HCT116 (cell line): ENCODE data around the gene PDE9A. TPM values are rescaled to one million over a fixed set of nuclear protein-coding genes. Genes with fewer than 3 reads are reported as not detected.

Experiments
- ATAC-seq: fragments of 200-7000 bp; cut with Tn5 transposase; 2 replicates; pipeline ENCODE4 v1.9.1; 2020; ENCODE audit warnings: mild to moderate bottlenecking, moderate library complexity
- BruUV-seq: library from RNA; stranded (reverse); fragments of 400-500 nt; replicated peaks from 2 replicates; lab custom pipeline; 2021; lab: Mats Ljungman, UMichigan
- CTCF ChIA-PET: fragments of 300-600 bp; sonication (Branson Sonifier 250); formaldehyde crosslinking; loops from one replicate; lab custom pipeline; 2021; ENCODE audit warnings: antibody characterized with exemption; lab: Charles Lee
- POLR2A ChIA-PET: fragments of 300-600, 350-600 bp; sonication (Branson Sonifier 250); formaldehyde crosslinking; loops from one replicate; lab custom pipeline; 2021; ENCODE audit warnings: antibody characterized with exemption; lab: Charles Lee
- RAD21 ChIA-PET, 2 experiments: fragments of 300-600 bp; sonication (Branson Sonifier 250); formaldehyde crosslinking; loops; one replicate each; lab custom pipeline; 2023; ENCODE audit warnings: low total read pairs in 2 of 2; ENCODE audit not compliant: uncharacterized antibody in 2 of 2, unreplicated experiment in 2 of 2, low non-redundant PET in 1 of 2; lab: Charles Lee
- DNase-seq: peaks from one replicate; pipeline ENCODE4 v3.0.0-alpha.2; 2010; ENCODE audit warnings: low read depth, low spot score
- H2AFZ ChIP-seq: fragments of 200-600 bp; shearing (Covaris generic), sonication (generic); 2 replicates; pipeline ENCODE4 v1.6.1; 2017; ENCODE audit warnings: low read depth, mixed run types, mixed read lengths, antibody characterized with exemption, low read length; ENCODE audit not compliant: poor library complexity, severe bottlenecking
- H3K27ac ChIP-seq: 2 replicates; pipeline ENCODE4 v1.5.1; 2012; ENCODE audit warnings: low read depth, low read length
- H3K27me3 ChIP-seq: fragments of 200-600 bp; sonication (generic); 2 replicates; pipeline ENCODE4 v1.6.1; 2016; ENCODE audit warnings: mixed run types, low read length, mixed read lengths; ENCODE audit not compliant: insufficient read depth
- H3K36me3 ChIP-seq, 2 experiments: fragments of 200-500 bp in 1 of 2; fragments of 200-600 bp in 1 of 2; sonication (Bioruptor generic) in 1 of 2; sonication (generic) in 1 of 2; 2 replicates each; pipeline versions ENCODE4 v1.5.1 to v1.6.1; 2014 to 2016; ENCODE audit warnings: low read length in 2 of 2, inconsistent platforms in 1 of 2, mixed read lengths in 1 of 2, mixed run types in 1 of 2; ENCODE audit not compliant: insufficient read depth in 2 of 2, control insufficient read depth in 1 of 2
- H3K4me1 ChIP-seq, 2 experiments: fragments of 200-600 bp in 1 of 2; sonication (generic) in 1 of 2; 2 replicates each; pipeline versions ENCODE4 v1.5.1 to v1.6.1; 2012 to 2017; ENCODE audit warnings: low read length in 2 of 2, inconsistent platforms in 1 of 2, mild to moderate bottlenecking in 1 of 2, mixed read lengths in 1 of 2, mixed run types in 1 of 2, moderate library complexity in 1 of 2; ENCODE audit not compliant: insufficient read depth in 2 of 2, control insufficient read depth in 1 of 2
- H3K4me2 ChIP-seq: fragments of 200-600 bp; sonication (generic); 2 replicates; pipeline ENCODE4 v1.6.1; 2017; ENCODE audit warnings: mixed run types, low read length, mixed read lengths
- H3K4me3 ChIP-seq, 2 experiments: fragments of 200-600 bp in 1 of 2; sonication (generic) in 1 of 2; replicated peaks in 1 of 2; 2 replicates each; pipeline ENCODE4 v1.5.1; 2011 to 2016; ENCODE audit warnings: low read length in 2 of 2, control low read depth in 1 of 2, low read depth in 1 of 2, mild to moderate bottlenecking in 1 of 2, mixed read lengths in 1 of 2, mixed run types in 1 of 2
- H3K79me2 ChIP-seq: fragments of 200-600 bp; sonication (generic); 2 replicates; pipeline ENCODE4 v1.6.1; 2017; ENCODE audit warnings: mild to moderate bottlenecking, mixed run types, low read length, moderate library complexity, mixed read lengths; ENCODE audit not compliant: insufficient read depth
- H3K9ac ChIP-seq: fragments of 200-600 bp; sonication (generic); 2 replicates; pipeline ENCODE4 v1.6.1; 2016; ENCODE audit warnings: low read length, mixed read lengths
- H3K9me2 ChIP-seq: fragments of 200-600 bp; sonication (generic), shearing (Covaris generic); 2 replicates; pipeline ENCODE4 v1.6.1; 2017; ENCODE audit warnings: mixed run types, mild to moderate bottlenecking, moderate library complexity; ENCODE audit not compliant: insufficient read depth
- H3K9me3 ChIP-seq, 2 experiments: fragments of 200-500 bp in 1 of 2; fragments of 200-600 bp in 1 of 2; sonication (Bioruptor generic) in 1 of 2; sonication (generic) in 1 of 2; 2 replicates each; pipeline ENCODE4 v1.6.1; 2014 to 2017; ENCODE audit warnings: low read length in 2 of 2, mixed read lengths in 2 of 2, inconsistent platforms in 1 of 2, low read depth in 1 of 2, mild to moderate bottlenecking in 1 of 2, mixed run types in 1 of 2, moderate library complexity in 1 of 2; ENCODE audit not compliant: control insufficient read depth in 1 of 2, insufficient read depth in 1 of 2
- H4K20me1 ChIP-seq: fragments of 200-600 bp; sonication (generic), shearing (Covaris generic); 2 replicates; pipeline ENCODE4 v1.6.1; 2017; ENCODE audit warnings: mixed run types, mild to moderate bottlenecking, moderate library complexity; ENCODE audit not compliant: insufficient read depth
- ATF3 ChIP-seq: IDR thresholded peaks from 2 replicates; pipeline ENCODE4 v1.6.1; 2012
- CBX3 ChIP-seq: IDR thresholded peaks from 2 replicates; pipeline ENCODE4 v1.6.1; 2012; ENCODE audit warnings: low read depth
- CEBPB ChIP-seq: IDR thresholded peaks from 2 replicates; pipeline ENCODE4 v1.6.1; 2012; ENCODE audit warnings: low read depth
- CTCF ChIP-seq, 3 experiments: fragments of 200-600 bp in 1 of 3; sonication (generic) in 1 of 3; IDR thresholded peaks in 2 of 3; conservative IDR thresholded peaks in 1 of 3; 2 replicates each; pipeline ENCODE4 v1.5.1; 2012 to 2017; ENCODE audit warnings: low read depth in 2 of 3, low read length in 2 of 3, antibody characterized with exemption in 1 of 3, borderline replicate concordance in 1 of 3, control low read depth in 1 of 3, mild to moderate bottlenecking in 1 of 3, mixed read lengths in 1 of 3, mixed run types in 1 of 3, moderate library complexity in 1 of 3; ENCODE audit not compliant: insufficient read depth in 1 of 3
- EGR1 ChIP-seq: IDR thresholded peaks from 2 replicates; pipeline ENCODE4 v1.6.1; 2012; ENCODE audit warnings: low read depth
- EZH2 ChIP-seq: fragments of 200-600 bp; sonication (generic); IDR thresholded peaks from 2 replicates; pipeline ENCODE4 v1.6.1; 2017; ENCODE audit warnings: antibody characterized with exemption, mixed run types
- FOSL1 ChIP-seq: IDR thresholded peaks from 2 replicates; pipeline ENCODE4 v1.6.1; 2012; ENCODE audit warnings: low read depth
- JUND ChIP-seq: IDR thresholded peaks from 2 replicates; pipeline ENCODE4 v1.6.1; 2012
- MAX ChIP-seq: IDR thresholded peaks from 2 replicates; pipeline ENCODE4 v1.6.1; 2012
- POLR2AphosphoS5 ChIP-seq: IDR thresholded peaks from 2 replicates; pipeline ENCODE4 v1.6.1; 2011; ENCODE audit warnings: mild to moderate bottlenecking, low read depth, low read length, moderate library complexity
- RAD21 ChIP-seq: IDR thresholded peaks from 2 replicates; pipeline ENCODE4 v1.6.1; 2012; ENCODE audit warnings: low read depth, mild to moderate bottlenecking
- REST ChIP-seq: IDR thresholded peaks from 2 replicates; pipeline ENCODE4 v1.6.1; 2012; ENCODE audit warnings: low read depth
- SIN3A ChIP-seq: IDR thresholded peaks from 2 replicates; pipeline ENCODE4 v1.6.1; 2012; ENCODE audit warnings: low read depth
- TCF7L2 ChIP-seq: IDR thresholded peaks from 2 replicates; pipeline ENCODE4 v1.7.0; 2011; ENCODE audit warnings: borderline replicate concordance, inconsistent platforms; ENCODE audit not compliant: insufficient read depth, insufficient read length; ENCODE audit errors: extremely low read depth
- ZNF274 ChIP-seq: fragments of 200-500 bp; sonication (Bioruptor generic); IDR thresholded peaks from 2 replicates; pipeline ENCODE4 v1.6.1; 2014; ENCODE audit warnings: mild to moderate bottlenecking, low read depth, low read length, inconsistent platforms
- intact Hi-C: fragments of 100-400 bp; cut with micrococcal nuclease; formaldehyde crosslinking; loops from 2 replicates; pipeline ENCODE4 v1.10.0; 2022
- total RNA-seq: library from RNA; stranded (reverse); gene quantifications from one replicate; pipeline ENCODE4 v1.2.1, GENCODE V29; 2021; ENCODE audit not compliant: unreplicated experiment

The PDE9A gene
- total RNA-seq, 1 experiment from 2014 or later = 31.4 TPM

GRCh38 chr21:42650441-42651421 is 2.7 kb upstream of the PDE9A start:
- Histone ChIP-seq H3K36me3 (no peaks in the 10 kb centered on the region), H3K9ac (no peak overlapping the region), H3K9me2 (no peaks in the 10 kb centered on the region), H4K20me1 (no peaks in the 10 kb centered on the region), H3K4me2 (no peak overlapping the region), H3K9me3 (no peaks in the 10 kb centered on the region), H3K79me2 (peaks cover 17% of the 10 kb centered on the region; the same call in 1 of the 2 replicates), H3K4me3 (no peak overlapping the region), H3K27ac (no peak overlapping the region), H3K27me3 (no peaks in the 10 kb centered on the region), H3K4me1 (peaks cover 18 to 29% of the 10 kb centered on the region in 2 experiments; a peak in 3 of 4 replicates), H2AFZ (no peak overlapping the region)
- POLR2A ChIA-PET = no interaction called here
- TF ChIP-seq FOSL1 (no peak), CEBPB (no peak), SIN3A (no peak), REST (no peak), EGR1 (no peak), JUND (no peak), EZH2 (no peak), RAD21 (no peak), TCF7L2 (no peak), CBX3 (no peak), ZNF274 (no peak), CTCF (IDR thresholded peaks at IDR 0.05 in 2 of 3, conservative IDR thresholded peaks at IDR 0.05 in 1 of 3; ENCODE audit: borderline replicate concordance in 1 of 3, insufficient read depth in 1 of 3, low read depth in 2 of 3, low read length in 2 of 3) (no peak), ATF3 (no peak), MAX (no peak), POLR2AphosphoS5 (no peak)
- DNase-seq (no peak), ATAC-seq (no peak)
- intact Hi-C loops = loop anchor here (5.0 to 10.0 kb wide), 2 partner anchors 74 to 167 kb away; no protein-coding TSS in a partner anchor
- CTCF ChIA-PET = interaction anchor here (1.4 kb wide), 1 partner anchor 10 kb away, joined by 3 read pairs; no protein-coding TSS in a partner anchor
- no TSS peak for BruUV-seq
- RAD21 ChIA-PET = no interaction called here
